H1 (cell line): ENCODE results near the gene CTNND2. TPM values are rescaled to one million over a fixed set of nuclear protein-coding genes. Genes with fewer than 3 reads are reported as not detected.

Source experiments
- CHD7 ChIP-seq: fragments of 300-600 bp; sonication (generic); IDR thresholded peaks from 2 replicates; pipeline ENCODE4 v1.7.1; 2012; ENCODE audit warnings: low read length, moderate library complexity, mild to moderate bottlenecking, inconsistent platforms; ENCODE audit not compliant: insufficient replicate concordance
- SP4 ChIP-seq: IDR thresholded peaks from 2 replicates; pipeline ENCODE4 v1.6.1; 2012; ENCODE audit warnings: low read length, inconsistent platforms
- polyA plus RNA-seq, 7 experiments: library from polyadenylated mRNA; depleted of rRNA in 3 of 7; stranded (reverse) in 5 of 7; unstranded in 2 of 7; fragments of >200 nt in 5 of 7; fragments of 200-250 nt in 2 of 7; gene quantifications; 1 replicate in 5 of 7; 2 replicates in 1 of 7; 4 replicates in 1 of 7; pipeline versions ENCODE4 v1.2.1 to v1.2.3, GENCODE V29; 2011 to 2013; ENCODE audit warnings: missing spikeins in 2 of 7, mixed read lengths in 2 of 7
- total RNA-seq: library from RNA; stranded (reverse); fragmentation: NEBNext Ultra II Directional; extraction: Animal tissue kit (Norgen Biotek cat#: 25700); gene quantifications from 2 replicates; pipeline ENCODE4 v1.2.1, GENCODE V29; 2021

CTNND2 gene
- total and polyA plus RNA-seq, 2 of the 8 experiments (the other 6 are each of a cell fraction or from before 2014, with no cell fraction given): 7.4 to 14.2 TPM

- no peak for TF ChIP-seq CHD7
- no peak for TF ChIP-seq SP4
Observed at GRCh38 chr5:11191673-11192072, 712.6 kb downstream of the CTNND2 start (continued).
